GM19099 (cell line): ENCODE results near the gene CHRNB2.

ENCODE experiments used
- POLR2A ChIP-seq: IDR thresholded peaks from 3 replicates; pipeline ENCODE4 v1.6.1; 2011; ENCODE audit warnings: low read depth; ENCODE audit not compliant: insufficient read length; ENCODE audit errors: extremely low read depth

CHRNB2 gene

GRCh38 chr1:154548028-154548427, 19.6 kb upstream of the CHRNB2 start:
- TF ChIP-seq POLR2A, result no peak

- no peak for TF ChIP-seq POLR2A
Observed at GRCh38 chr1:154549202-154549770, 18.3 kb upstream of the CHRNB2 start.

- no peak for TF ChIP-seq POLR2A
Observed at GRCh38 chr1:154550070-154550469, 17.5 kb upstream of the CHRNB2 start.

- no peak for TF ChIP-seq POLR2A
Observed at GRCh38 chr1:154550657-154551056, 16.9 kb upstream of the CHRNB2 start.

GRCh38 chr1:154551474-154551873, 16.1 kb upstream of the CHRNB2 start:
- TF ChIP-seq POLR2A, result no peak

GRCh38 chr1:154552036-154552435, 15.5 kb upstream of the CHRNB2 start:
- no peak for TF ChIP-seq POLR2A

- TF ChIP-seq POLR2A, result no peak
Observed at GRCh38 chr1:154553056-154554030, 14.2 kb upstream of the CHRNB2 start.

- no peak for TF ChIP-seq POLR2A
Observed at GRCh38 chr1:154556422-154556821, 11.2 kb upstream of the CHRNB2 start.

- no peak for TF ChIP-seq POLR2A
Observed at GRCh38 chr1:154557248-154557938, 10.2 kb upstream of the CHRNB2 start.

- peak; percentile 73 for TF ChIP-seq POLR2A
Observed at GRCh38 chr1:154557939-154558719, 9.4 kb upstream of the CHRNB2 start, which contains the start of gene UBE2Q1. TSS of gene UBE2Q1 (minus strand) at chr1:154558662. CDS start at chr1:154558553, 109 bp downstream.

GRCh38 chr1:154558720-154559465, 8.7 kb upstream of the CHRNB2 start:
- peak; percentile 38 for TF ChIP-seq POLR2A

- no peak for TF ChIP-seq POLR2A
Observed at GRCh38 chr1:154559466-154560044, 8.0 kb upstream of the CHRNB2 start.

- TF ChIP-seq POLR2A, result no peak
Observed at GRCh38 chr1:154565876-154566275, 1.7 kb upstream of the CHRNB2 start.
